ENCODE measurements around the gene TSHR. TPM values are rescaled to one million over a fixed set of nuclear protein-coding genes. Genes with fewer than 3 reads are reported as not detected.
"Not testable (repeated sequence)": the region's sequence is repeated elsewhere in the genome, so short reads cannot be mapped to it uniquely, and the experiment has no call there.

TSHR gene
- total RNA-seq, 1 donor from 2014 or later = not detected

GRCh38 chr14:81110186-81110585 is 154.8 kb downstream of the TSHR start:
- Mint-ChIP-seq H3K27ac (ENCODE audit: unreplicated experiment) (no peak overlapping the region), H3K27me3 (ENCODE audit: low read depth, unreplicated experiment) (no peaks in the 10 kb centered on the region), H3K9me3 (ENCODE audit: unreplicated experiment) (no peaks in the 10 kb centered on the region), H3K4me1 (ENCODE audit: low read depth, unreplicated experiment) (no peaks in the 10 kb centered on the region), H3K36me3 (ENCODE audit: low read depth, unreplicated experiment) (no peaks in the 10 kb centered on the region), H3K4me3 (ENCODE audit: unreplicated experiment) (no peak overlapping the region)
- Histone ChIP-seq H3K27ac (ENCODE audit: low read depth, low read length) (no peak overlapping the region), H3K4me2 (ENCODE audit: low read length) (no peak overlapping the region), H3K27me3 (ENCODE audit: insufficient read depth, low read length) (no peaks in the 10 kb centered on the region), H3K4me1 (ENCODE audit: insufficient read depth, low read length) (no peaks in the 10 kb centered on the region), H3K9me3 (ENCODE audit: insufficient read depth, low read depth, low read length) (no peaks in the 10 kb centered on the region), H3K79me2 (ENCODE audit: insufficient read depth, low read length) (no peaks in the 10 kb centered on the region), H4K20me1 (ENCODE audit: insufficient read depth, low read length) (no peaks in the 10 kb centered on the region), H3K4me3 (ENCODE audit: insufficient read depth, low read depth, low read length) (no peak overlapping the region), H3K36me3 (ENCODE audit: insufficient read depth, low read length) (no peaks in the 10 kb centered on the region), H2AFZ (ENCODE audit: low read depth, low read length) (no peak overlapping the region), H3K9ac (ENCODE audit: low read length) (no peak overlapping the region)
- TF ChIP-seq CTCF (IDR thresholded peaks at IDR 0.05; ENCODE audit: insufficient read depth, low read depth, low read length) = no peak
- TF ChIP-seq EZH2 (IDR thresholded peaks at IDR 0.05; ENCODE audit: insufficient read depth, low read length) = no peak
- DNase-seq (ENCODE audit: low read depth) (no peak), FAIRE-seq (no peak)

- Mint-ChIP-seq H3K4me1 (ENCODE audit: low read depth, unreplicated experiment) (no peaks in the 10 kb centered on the region), H3K36me3 (ENCODE audit: low read depth, unreplicated experiment) (no peaks in the 10 kb centered on the region), H3K4me3 (ENCODE audit: unreplicated experiment) (no peak overlapping the region), H3K27ac (ENCODE audit: unreplicated experiment) (no peak overlapping the region), H3K27me3 (ENCODE audit: low read depth, unreplicated experiment) (no peaks in the 10 kb centered on the region), H3K9me3 (ENCODE audit: unreplicated experiment) (no peaks in the 10 kb centered on the region)
- H3K27me3 ChIP-seq (ENCODE audit: insufficient read depth, low read length) = no peaks in the 10 kb centered on the region
- no peaks in the 10 kb centered on the region for H4K20me1 ChIP-seq (ENCODE audit: insufficient read depth, low read length)
- TF ChIP-seq EZH2 (IDR thresholded peaks at IDR 0.05; ENCODE audit: insufficient read depth, low read length) (no peak), CTCF (IDR thresholded peaks at IDR 0.05; ENCODE audit: insufficient read depth, low read depth, low read length) (no peak)
- no peaks in the 10 kb centered on the region for H3K4me1 ChIP-seq (ENCODE audit: insufficient read depth, low read length)
- H3K4me3 ChIP-seq (ENCODE audit: insufficient read depth, low read depth, low read length) = no peak overlapping the region
- no peak for FAIRE-seq
- H3K9ac ChIP-seq (ENCODE audit: low read length) = no peak overlapping the region
- H3K9me3 ChIP-seq (ENCODE audit: insufficient read depth, low read depth, low read length) = no peaks in the 10 kb centered on the region
- H3K79me2 ChIP-seq (ENCODE audit: insufficient read depth, low read length) = no peaks in the 10 kb centered on the region
- no peak overlapping the region for H2AFZ ChIP-seq (ENCODE audit: low read depth, low read length)
- H3K27ac ChIP-seq (ENCODE audit: low read depth, low read length) = no peak overlapping the region
- DNase-seq (ENCODE audit: low read depth) = no peak
- H3K4me2 ChIP-seq (ENCODE audit: low read length) = no peak overlapping the region
- H3K36me3 ChIP-seq (ENCODE audit: insufficient read depth, low read length) = no peaks in the 10 kb centered on the region
Observed at GRCh38 chr14:81113176-81113575, 157.8 kb downstream of the TSHR start.

DNA sequence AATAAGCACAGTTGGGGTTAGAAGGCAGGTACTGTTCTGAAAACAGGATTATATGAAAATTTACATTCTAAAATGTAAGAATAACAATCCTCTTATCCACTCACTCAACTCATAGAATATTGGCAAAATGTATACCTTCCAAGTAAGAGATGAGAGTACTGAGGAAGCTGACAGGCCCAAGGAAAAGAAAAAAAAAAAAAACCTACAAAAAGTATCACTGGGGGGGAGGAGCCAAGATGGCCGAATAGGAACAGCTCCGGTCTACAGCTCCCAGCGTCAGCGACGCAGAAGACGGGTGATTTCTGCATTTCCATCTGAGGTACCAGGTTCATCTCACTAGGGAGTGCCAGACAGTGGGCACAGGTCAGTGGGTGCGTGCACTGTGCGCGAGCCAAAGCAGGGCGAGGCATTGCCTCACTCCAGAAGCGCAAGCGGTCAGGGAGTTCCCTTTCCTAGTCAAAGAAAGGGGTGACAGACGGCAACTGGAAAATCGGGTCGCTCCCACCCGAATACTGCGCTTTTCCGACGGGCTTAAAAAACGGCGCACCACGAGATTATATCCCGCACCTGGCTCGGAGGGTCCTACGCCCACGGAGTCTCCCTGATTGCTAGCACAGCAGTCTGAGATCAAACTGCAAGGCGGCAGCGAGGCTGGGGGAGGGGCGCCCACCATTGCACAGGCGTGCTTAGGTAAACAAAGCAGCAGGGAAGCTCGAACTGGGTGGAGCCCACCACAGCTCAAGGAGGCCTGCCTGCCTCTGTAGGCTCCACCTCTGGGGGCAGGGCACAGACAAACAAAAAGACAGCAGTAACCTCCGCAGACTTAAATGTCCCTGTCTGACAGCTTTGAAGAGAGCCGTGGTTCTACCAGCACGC is 158.8 kb downstream of the TSHR start:
- not testable (repeated sequence) for H3K4me3 Mint-ChIP-seq (ENCODE audit: unreplicated experiment); DNase-seq (ENCODE audit: low read depth); H3K9ac ChIP-seq (ENCODE audit: low read length); H4K20me1 ChIP-seq (ENCODE audit: insufficient read depth, low read length); H3K9me3 Mint-ChIP-seq (ENCODE audit: unreplicated experiment); H3K79me2 ChIP-seq (ENCODE audit: insufficient read depth, low read length); H3K27ac Mint-ChIP-seq (ENCODE audit: unreplicated experiment); H2AFZ ChIP-seq (ENCODE audit: low read depth, low read length); H3K27me3 Mint-ChIP-seq (ENCODE audit: low read depth, unreplicated experiment); H3K4me1 ChIP-seq (ENCODE audit: insufficient read depth, low read length); H3K4me3 ChIP-seq (ENCODE audit: insufficient read depth, low read depth, low read length); H3K27ac ChIP-seq (ENCODE audit: low read depth, low read length); H3K4me2 ChIP-seq (ENCODE audit: low read length); H3K36me3 Mint-ChIP-seq (ENCODE audit: low read depth, unreplicated experiment); FAIRE-seq; H3K9me3 ChIP-seq (ENCODE audit: insufficient read depth, low read depth, low read length); H3K4me1 Mint-ChIP-seq (ENCODE audit: low read depth, unreplicated experiment); H3K27me3 ChIP-seq (ENCODE audit: insufficient read depth, low read length); H3K36me3 ChIP-seq (ENCODE audit: insufficient read depth, low read length)

All from astrocyte (in vitro differentiated cells and primary cell).